ENCODE data around the gene ZNF148. TPM values are rescaled to one million over a fixed set of nuclear protein-coding genes. Genes with fewer than 3 reads are reported as not detected.
"Not testable (repeated sequence)": the region's sequence is repeated elsewhere in the genome, so short reads cannot be mapped to it uniquely, and the experiment has no call there.

ZNF148 gene
- total RNA-seq, 4 donors from 2014 or later = 64.2 to 86.7 (median 75.3) TPM

DNA sequence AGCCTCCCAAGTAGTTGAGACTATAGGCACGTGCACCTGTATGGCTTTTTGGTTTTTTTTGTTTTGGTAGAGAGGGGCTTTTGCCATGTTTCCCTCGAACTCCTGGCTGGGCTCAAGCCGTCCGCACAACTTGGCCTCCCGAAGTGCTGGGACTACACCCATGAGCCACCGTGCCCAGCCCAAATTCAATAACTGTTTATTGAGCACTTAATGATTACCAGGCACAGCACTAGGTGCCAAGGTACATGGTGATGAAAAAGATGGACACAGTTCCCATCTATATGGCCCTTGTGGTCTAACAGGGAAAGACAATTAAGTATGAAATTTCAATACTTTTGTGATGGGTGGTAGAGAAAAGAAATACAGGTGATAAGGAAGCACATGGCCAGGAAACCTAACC lies 35.8 kb upstream of the ZNF148 start:
- Histone ChIP-seq H3K4me3 (replicated peaks in 1 of 3) (no peak overlapping the region), H3K27me3 (no peaks in the 10 kb centered on the region), H3K36me3 (no peaks in the 10 kb centered on the region), H3K4me1 (no peaks in the 10 kb centered on the region), H3K9me3 (no peaks in the 10 kb centered on the region), H3K27ac (no peak overlapping the region)
- no peak for TF ChIP-seq POLR2A (IDR thresholded peaks at IDR 0.05)
- TF ChIP-seq CTCF (IDR thresholded peaks at IDR 0.05) = no peak
- intact Hi-C loops (cut with DNase I) = no loop called here
- no peak for DNase-seq
- WGBS, 2 donors = 90 to 91% methylated on average over 6 of the region's 6 CpGs

DNA sequence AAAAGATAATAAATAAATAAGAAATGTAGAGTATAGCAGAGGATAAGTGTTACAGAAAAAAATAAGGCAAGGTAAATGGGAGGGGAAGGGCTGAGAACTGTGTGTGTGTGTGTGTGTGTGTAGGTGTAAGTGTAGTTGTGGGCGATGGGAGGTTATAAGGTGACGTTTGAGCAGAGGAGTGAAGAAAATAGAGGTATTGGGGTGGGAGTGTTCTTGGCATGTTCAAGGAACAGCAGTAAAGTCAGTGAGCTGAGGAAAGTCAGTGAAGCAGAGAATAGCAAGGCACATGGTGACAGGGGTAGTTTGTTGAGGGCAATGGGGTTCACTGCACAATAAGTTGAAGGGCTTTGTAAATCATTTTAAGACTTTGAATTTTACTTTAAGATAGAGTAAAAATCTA lies 30.9 kb upstream of the ZNF148 start:
- intact Hi-C loops (cut with DNase I) = no loop called here
- no peak overlapping the region for H3K4me3 ChIP-seq (replicated peaks in 1 of 3)
- no peaks in the 10 kb centered on the region for H3K9me3 ChIP-seq
- DNase-seq = peak in 1 of 2 donors; percentile 25
- H3K27ac ChIP-seq = no peak overlapping the region
- 51 to 61% methylated on average over 2 of the region's 2 CpGs for WGBS, 2 donors
- no peaks in the 10 kb centered on the region for H3K36me3 ChIP-seq
- no peaks in the 10 kb centered on the region for H3K27me3 ChIP-seq
- H3K4me1 ChIP-seq = peaks cover 11 to 18% of the 10 kb centered on the region in 2 donors
- TF ChIP-seq POLR2A (IDR thresholded peaks at IDR 0.05) (no peak), CTCF (IDR thresholded peaks at IDR 0.05) (no peak)

- intact Hi-C loops (cut with DNase I) = not testable (repeated sequence)
- WGBS, 2 donors = 91 to 95% methylated on average over 4 of the region's 4 CpGs
Observed at GRCh38 chr3:125405515-125405914, 30.4 kb upstream of the ZNF148 start.

DNA sequence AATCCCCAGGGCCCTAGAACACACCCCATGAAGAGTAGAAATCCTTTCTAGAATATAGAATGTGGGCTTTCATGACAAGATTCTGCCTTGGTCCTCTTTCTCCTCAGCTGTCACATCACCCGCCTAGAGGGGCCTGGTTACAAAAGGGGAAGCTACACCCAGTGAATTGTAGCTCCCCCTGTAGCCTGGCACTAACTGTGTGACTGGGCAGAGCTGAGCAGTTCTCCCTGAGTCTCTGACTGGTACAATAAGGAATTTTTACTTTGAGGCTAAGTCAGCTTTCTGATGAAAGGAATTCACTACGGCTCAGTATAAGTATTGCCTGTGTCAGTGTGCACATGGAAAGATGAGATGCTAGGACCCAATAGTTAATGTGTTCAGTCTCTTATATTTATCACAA lies 28.7 kb upstream of the ZNF148 start:
- 83 to 92% methylated on average over 2 of the region's 2 CpGs for WGBS, 2 donors
- Histone ChIP-seq H3K27me3 (no peaks in the 10 kb centered on the region), H3K9me3 (no peaks in the 10 kb centered on the region), H3K36me3 (no peaks in the 10 kb centered on the region), H3K4me1 (peaks cover 16 to 27% of the 10 kb centered on the region in 2 donors), H3K27ac (no peak overlapping the region), H3K4me3 (replicated peaks in 1 of 3) (no peak overlapping the region)
- intact Hi-C loops (cut with DNase I) = no loop called here
- DNase-seq = no peak
- TF ChIP-seq CTCF (IDR thresholded peaks at IDR 0.05) (no peak), POLR2A (IDR thresholded peaks at IDR 0.05) (no peak)

More at GRCh38 chr3:125405515-125405914, 30.4 kb upstream of the ZNF148 start:
- not testable (repeated sequence) for H3K36me3 ChIP-seq; H3K9me3 ChIP-seq; H3K27me3 ChIP-seq; DNase-seq; H3K27ac ChIP-seq; H3K4me3 ChIP-seq (replicated peaks in 1 of 3)
- peaks cover 16 to 24% of the 10 kb centered on the region in 2 donors for H3K4me1 ChIP-seq

DNA sequence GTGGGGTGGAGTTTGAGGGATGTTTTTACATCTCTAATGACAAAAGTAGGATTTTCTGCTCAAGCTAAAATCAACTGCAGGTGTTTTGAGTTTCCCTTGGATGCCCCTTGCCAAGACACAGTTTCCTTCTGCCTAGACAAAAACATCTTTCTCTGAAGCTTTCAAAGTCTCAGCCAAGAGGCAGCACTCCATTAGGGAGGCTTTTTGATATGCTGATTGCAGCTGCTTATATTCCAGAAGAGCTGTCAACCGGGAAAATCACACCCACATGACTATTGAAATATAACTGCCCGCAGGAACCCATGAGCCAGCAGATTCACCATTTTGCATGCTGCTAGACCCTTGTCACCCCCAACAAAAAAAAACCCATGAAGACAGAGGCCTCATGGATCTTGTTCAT lies 27.5 kb upstream of the ZNF148 start:
- no peaks in the 10 kb centered on the region for H3K36me3 ChIP-seq
- intact Hi-C loops (cut with DNase I) = no loop called here
- TF ChIP-seq CTCF (IDR thresholded peaks at IDR 0.05) (no peak), POLR2A (IDR thresholded peaks at IDR 0.05) (no peak)
- WGBS, 2 donors = 25 to 52% methylated on average over 2 of the region's 2 CpGs
- DNase-seq = no peak
- H3K9me3 ChIP-seq = no peaks in the 10 kb centered on the region
- peak overlapping the region; percentile 69 to 88 (median 69) for H3K27ac ChIP-seq
- H3K4me1 ChIP-seq = peaks cover 16 to 27% of the 10 kb centered on the region in 2 donors
- H3K27me3 ChIP-seq = no peaks in the 10 kb centered on the region
- no peak overlapping the region for H3K4me3 ChIP-seq (replicated peaks in 1 of 3)

DNA sequence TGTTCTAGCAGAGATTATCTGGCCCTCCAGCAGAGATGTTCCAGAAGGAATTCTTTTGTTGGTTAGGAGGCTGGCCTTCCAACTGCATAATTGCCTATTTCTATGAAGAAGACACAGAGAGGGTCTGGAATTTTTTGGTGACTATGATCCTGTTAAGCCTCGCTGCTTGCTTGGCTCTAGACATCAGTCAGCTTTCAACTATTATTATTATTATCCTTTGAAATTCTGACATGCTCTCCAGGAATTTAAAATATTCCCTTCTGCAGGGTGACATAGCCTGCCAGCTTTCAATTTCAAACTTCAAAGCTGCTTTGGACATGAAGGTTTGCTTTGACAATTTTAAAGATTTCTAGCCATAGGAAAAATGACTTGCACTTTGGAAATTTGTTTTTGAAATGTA lies 26.3 kb upstream of the ZNF148 start:
- intact Hi-C loops (cut with DNase I) = no loop called here

More for the DNA sequence above, 26.3 kb upstream of the ZNF148 start:
- Histone ChIP-seq H3K4me1 (peaks cover 16 to 27% of the 10 kb centered on the region in 2 donors), H3K9me3 (no peaks in the 10 kb centered on the region), H3K4me3 (replicated peaks in 1 of 3) (no peak overlapping the region), H3K27ac (peak overlapping the region; percentile 69 to 88 (median 69)), H3K27me3 (no peaks in the 10 kb centered on the region), H3K36me3 (no peaks in the 10 kb centered on the region)
- no peak for DNase-seq
- 53 to 79% methylated on average over 1 of the region's 1 CpG for WGBS, 2 donors
- TF ChIP-seq POLR2A (IDR thresholded peaks at IDR 0.05) (no peak), CTCF (IDR thresholded peaks at IDR 0.05) (no peak)
